Hindlimb muscle (tissue), 1 donor: ENCODE data around the gene ZDHHC17. TPM values are rescaled to one million over a fixed set of nuclear protein-coding genes. Genes with fewer than 3 reads are reported as not detected.
A peak's percentile ranks its signal among the peaks of the same experiment; 100 is the strongest.

Experiments used
- DNase-seq: peaks from one replicate; pipeline ENCODE4 v3.0.0-alpha.2; 2013
- polyA plus RNA-seq: library from polyadenylated mRNA; unstranded; fragments of 120-200 nt; gene quantifications from one replicate; pipeline ENCODE4 v1.2.1, GENCODE V29; 2013; ENCODE audit not compliant: insufficient read length

The ZDHHC17 gene
- polyA plus RNA-seq, 1 donor: 43.0 TPM

GRCh38 chr12:76830436-76830835 lies 66.5 kb downstream of the ZDHHC17 start:
- DNase-seq: no peak

- no peak for DNase-seq
Observed at GRCh38 chr12:76836633-76837032, 72.7 kb downstream of the ZDHHC17 start.

GRCh38 chr12:76847260-76847659 lies 83.3 kb downstream of the ZDHHC17 start:
- DNase-seq: no peak

GRCh38 chr12:76848132-76848531 lies 84.2 kb downstream of the ZDHHC17 start:
- DNase-seq: no peak

GRCh38 chr12:76852106-76852505 lies 88.2 kb downstream of the ZDHHC17 start:
- DNase-seq: no peak

- no peak for DNase-seq
Observed at GRCh38 chr12:76855271-76855670, 91.4 kb downstream of the ZDHHC17 start.

- DNase-seq: no peak
Observed at GRCh38 chr12:76856018-76856644, 92.2 kb downstream of the ZDHHC17 start.

GRCh38 chr12:76859611-76860010 lies 95.7 kb downstream of the ZDHHC17 start:
- no peak for DNase-seq

GRCh38 chr12:76860256-76860655 lies 96.3 kb downstream of the ZDHHC17 start:
- DNase-seq: no peak

- DNase-seq: no peak
Observed at GRCh38 chr12:76863005-76863670, 99.2 kb downstream of the ZDHHC17 start.

GRCh38 chr12:76863837-76864236 lies 99.9 kb downstream of the ZDHHC17 start:
- DNase-seq: no peak

GRCh38 chr12:76864791-76865400 lies 101.0 kb downstream of the ZDHHC17 start:
- no peak for DNase-seq

GRCh38 chr12:76866151-76866567 lies 102.2 kb downstream of the ZDHHC17 start:
- no peak for DNase-seq

- peak; percentile 66 for DNase-seq
Observed at GRCh38 chr12:76866726-76867125, 102.8 kb downstream of the ZDHHC17 start.

GRCh38 chr12:76871082-76871481 lies 107.2 kb downstream of the ZDHHC17 start:
- DNase-seq: no peak

- DNase-seq: no peak
Observed at GRCh38 chr12:76871742-76872141, 107.8 kb downstream of the ZDHHC17 start.

GRCh38 chr12:76872415-76872814 lies 108.5 kb downstream of the ZDHHC17 start:
- no peak for DNase-seq

- DNase-seq: no peak
Observed at GRCh38 chr12:76874027-76874426, 110.1 kb downstream of the ZDHHC17 start.

- DNase-seq: no peak
Observed at GRCh38 chr12:76874491-76875190, 110.7 kb downstream of the ZDHHC17 start.

GRCh38 chr12:76876696-76877229 lies 112.8 kb downstream of the ZDHHC17 start:
- no peak for DNase-seq

- DNase-seq: no peak
Observed at GRCh38 chr12:76878099-76878898, 114.4 kb downstream of the ZDHHC17 start.
